Skeletal muscle tissue (tissue), 4 donors: Measurements from ENCODE around the gene EXOC7. TPM values are rescaled to one million over a fixed set of nuclear protein-coding genes. Genes with fewer than 3 reads are reported as not detected.
A peak's percentile ranks its signal among the peaks of the same experiment; 100 is the strongest.

ENCODE experiments used
- H3K27ac ChIP-seq: one replicate; pipeline ENCODE4 v1.7.0; 2013; ENCODE audit warnings: mild to moderate bottlenecking, low read depth, low read length, inconsistent platforms
- H3K27me3 ChIP-seq, 3 donors: one replicate each; pipeline ENCODE4 v1.7.0; 2013; ENCODE audit warnings: low read length in 3 of 3; ENCODE audit not compliant: control insufficient read depth in 3 of 3, insufficient read depth in 3 of 3
- H3K36me3 ChIP-seq, 3 donors: one replicate each; pipeline ENCODE4 v1.7.0; 2013; ENCODE audit warnings: low read length in 3 of 3; ENCODE audit not compliant: control insufficient read depth in 3 of 3, insufficient read depth in 3 of 3
- H3K4me1 ChIP-seq, 3 donors: one replicate each; pipeline ENCODE4 v1.7.0; 2013; ENCODE audit warnings: low read length in 3 of 3, mild to moderate bottlenecking in 3 of 3; ENCODE audit not compliant: control insufficient read depth in 3 of 3, insufficient read depth in 3 of 3
- H3K4me3 ChIP-seq, 3 donors: one replicate each; pipeline ENCODE4 v1.7.0; 2013; ENCODE audit warnings: low read length in 3 of 3
- H3K9ac ChIP-seq, 3 donors: one replicate each; pipeline ENCODE4 v1.7.0; 2013; ENCODE audit warnings: low read length in 3 of 3, mild to moderate bottlenecking in 3 of 3, moderate library complexity in 2 of 3, low read depth in 1 of 3
- H3K9me3 ChIP-seq, 3 donors: one replicate each; pipeline ENCODE4 v1.7.0; 2013; ENCODE audit warnings: low read length in 3 of 3; ENCODE audit not compliant: control insufficient read depth in 3 of 3
- total RNA-seq: library from RNA; depleted of rRNA; stranded (reverse); fragments of >200 nt; gene quantifications from one replicate; pipeline ENCODE4 v1.2.3, GENCODE V29; 2014
- donor health status: Osteomylitis.

Gene EXOC7
- total RNA-seq, 1 donor from 2014 or later: 54.8 TPM

GRCh38 chr17:76131692-76132573 is 28.3 kb upstream of the EXOC7 start:
- no peak overlapping the region for H3K4me3 ChIP-seq
- peaks cover 38 to 60% (median 44%) of the 10 kb centered on the region in 3 donors for H3K27me3 ChIP-seq
- no peak overlapping the region for H3K27ac ChIP-seq
- no peak overlapping the region for H3K9ac ChIP-seq
- no peaks in the 10 kb centered on the region for H3K9me3 ChIP-seq
- H3K36me3 ChIP-seq: no peaks in the 10 kb centered on the region
- H3K4me1 ChIP-seq: no peaks in the 10 kb centered on the region

DNA sequence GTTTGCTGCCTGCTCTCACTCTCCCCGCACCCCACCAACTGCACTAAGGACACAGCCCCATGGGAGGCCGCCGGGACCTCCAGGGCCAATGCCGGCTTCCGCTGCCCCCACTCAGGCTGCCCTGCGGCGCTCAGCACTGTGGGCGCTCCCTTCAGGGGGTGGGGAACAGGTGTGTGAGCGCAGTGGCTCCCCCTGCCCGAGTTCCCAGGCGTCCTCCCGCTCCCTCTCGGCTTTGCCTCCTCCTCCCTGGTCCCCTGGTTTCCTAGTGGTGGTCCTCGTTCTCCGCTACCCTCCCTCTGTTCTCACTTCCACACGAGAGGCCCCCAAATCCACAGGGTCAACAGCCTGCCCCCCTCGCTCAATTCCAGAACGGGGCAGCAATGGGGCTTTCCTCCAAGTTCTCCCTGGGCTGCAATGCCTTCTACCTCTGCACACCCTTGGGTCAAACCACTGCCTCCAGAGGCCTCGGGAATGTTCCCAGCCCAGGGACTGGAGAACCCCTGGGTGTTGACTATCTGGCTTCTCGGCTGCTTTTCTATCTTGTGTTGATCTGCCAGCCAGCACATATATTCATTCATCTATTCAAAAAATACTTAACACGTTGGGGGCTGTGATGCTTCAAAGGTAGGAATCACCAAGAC is 27.6 kb upstream of the EXOC7 start:
- no peak overlapping the region for H3K4me3 ChIP-seq
- H3K4me1 ChIP-seq: no peaks in the 10 kb centered on the region
- peaks cover 32 to 54% (median 38%) of the 10 kb centered on the region in 3 donors for H3K27me3 ChIP-seq
- H3K9me3 ChIP-seq: no peaks in the 10 kb centered on the region
- H3K27ac ChIP-seq: no peak overlapping the region
- no peak overlapping the region for H3K9ac ChIP-seq
- no peaks in the 10 kb centered on the region for H3K36me3 ChIP-seq

- Histone ChIP-seq H3K36me3 (no peaks in the 10 kb centered on the region), H3K4me1 (no peaks in the 10 kb centered on the region), H3K9ac (no peak overlapping the region), H3K9me3 (no peaks in the 10 kb centered on the region), H3K27ac (no peak overlapping the region), H3K4me3 (no peak overlapping the region), H3K27me3 (peaks cover 27 to 48% (median 32%) of the 10 kb centered on the region in 3 donors)
Observed at GRCh38 chr17:76130473-76130872, 26.9 kb upstream of the EXOC7 start.

GRCh38 chr17:76125922-76126321 is 22.3 kb upstream of the EXOC7 start:
- Histone ChIP-seq H3K9ac (no peak overlapping the region), H3K27ac (no peak overlapping the region), H3K9me3 (no peaks in the 10 kb centered on the region), H3K36me3 (no peaks in the 10 kb centered on the region), H3K27me3 (peaks cover 0 to 11% (median 2%) of the 10 kb centered on the region in 3 donors), H3K4me1 (peaks cover 3 to 5% (median 5%) of the 10 kb centered on the region in 3 donors), H3K4me3 (no peak overlapping the region)

- Histone ChIP-seq H3K27me3 (peaks cover 0 to 5% (median 0%) of the 10 kb centered on the region in 3 donors), H3K4me1 (peaks cover 3 to 5% (median 5%) of the 10 kb centered on the region in 3 donors), H3K4me3 (no peak overlapping the region), H3K9ac (no peak overlapping the region), H3K27ac (no peak overlapping the region), H3K9me3 (no peaks in the 10 kb centered on the region), H3K36me3 (no peaks in the 10 kb centered on the region)
Observed at GRCh38 chr17:76125391-76125675, 21.7 kb upstream of the EXOC7 start.

- H3K4me1 ChIP-seq: peaks cover 3 to 5% (median 5%) of the 10 kb centered on the region in 3 donors
- H3K36me3 ChIP-seq: no peaks in the 10 kb centered on the region
- no peak overlapping the region for H3K4me3 ChIP-seq
- H3K9me3 ChIP-seq: no peaks in the 10 kb centered on the region
- H3K9ac ChIP-seq: no peak overlapping the region
- no peak overlapping the region for H3K27ac ChIP-seq
- H3K27me3 ChIP-seq: no peaks in the 10 kb centered on the region
Observed at GRCh38 chr17:76124582-76125390, 21.2 kb upstream of the EXOC7 start.

DNA sequence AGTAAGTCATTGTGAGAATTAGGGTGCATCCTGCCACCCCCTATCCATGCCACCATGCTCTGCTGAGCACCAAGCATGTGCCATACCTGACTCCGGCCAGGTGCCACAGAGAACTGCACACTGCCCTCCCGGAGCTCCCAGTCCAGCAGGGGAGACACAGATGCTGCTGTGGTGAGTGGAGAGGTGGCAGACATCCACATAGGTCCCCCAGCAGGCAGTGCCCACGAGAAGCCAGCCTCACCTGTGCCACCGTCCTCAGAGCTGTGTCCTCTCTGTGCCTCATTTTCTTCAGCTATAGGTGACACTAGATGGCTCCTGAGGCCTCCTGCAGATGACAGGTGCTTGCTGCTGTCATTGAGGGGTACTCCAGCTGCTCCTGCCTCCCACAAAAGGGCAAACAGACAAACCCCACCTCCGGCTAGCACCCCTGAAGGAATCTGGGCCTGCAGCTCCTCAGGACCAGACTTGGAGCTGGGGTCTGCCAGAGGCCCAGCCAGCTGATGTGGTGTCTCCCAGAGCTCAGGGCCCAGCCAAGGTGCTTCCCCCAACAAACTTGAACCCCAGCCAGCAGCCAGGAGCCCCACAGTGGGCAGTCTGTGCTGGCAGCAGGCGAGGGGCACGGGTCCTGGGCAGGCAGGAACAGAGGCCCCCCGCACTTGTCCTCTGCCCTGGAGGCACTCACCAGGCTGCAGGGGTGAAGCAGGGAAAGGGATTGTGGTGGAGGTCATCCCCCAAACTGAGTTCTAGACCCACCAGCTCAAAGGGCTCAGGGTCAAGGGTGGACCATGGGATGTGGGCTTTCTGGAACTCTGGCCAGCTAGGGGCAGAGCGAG is 20.4 kb upstream of the EXOC7 start:
- H3K4me1 ChIP-seq: peaks cover 3 to 5% (median 5%) of the 10 kb centered on the region in 3 donors

DNA sequence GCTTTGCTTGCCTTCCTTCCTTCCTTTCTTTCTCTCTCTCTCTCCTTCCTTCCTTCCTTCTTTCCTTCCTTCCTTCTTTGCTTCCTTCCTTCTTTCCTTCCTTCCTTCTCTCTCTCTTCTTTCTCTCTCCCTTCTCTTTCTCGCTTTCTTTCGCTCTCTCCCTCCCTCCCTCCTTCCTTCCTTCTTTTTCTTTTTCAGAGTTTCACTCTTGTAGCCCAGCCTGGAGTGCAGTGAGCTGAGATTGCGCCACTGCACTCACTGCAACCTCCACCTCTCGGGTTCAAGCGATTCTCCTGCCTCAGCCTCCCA is 19.6 kb upstream of the EXOC7 start:
- Histone ChIP-seq H3K4me1 (peaks cover 3 to 5% (median 5%) of the 10 kb centered on the region in 3 donors), H3K36me3 (no peaks in the 10 kb centered on the region), H3K27ac (no peak overlapping the region), H3K4me3 (no peak overlapping the region), H3K9ac (no peak overlapping the region), H3K27me3 (no peaks in the 10 kb centered on the region), H3K9me3 (no peaks in the 10 kb centered on the region)

More for the DNA sequence above, 20.4 kb upstream of the EXOC7 start:
- no peaks in the 10 kb centered on the region for H3K27me3 ChIP-seq
- no peak overlapping the region for H3K27ac ChIP-seq
- H3K9ac ChIP-seq: no peak overlapping the region
- no peaks in the 10 kb centered on the region for H3K9me3 ChIP-seq
- H3K4me3 ChIP-seq: no peak overlapping the region
- no peaks in the 10 kb centered on the region for H3K36me3 ChIP-seq

DNA sequence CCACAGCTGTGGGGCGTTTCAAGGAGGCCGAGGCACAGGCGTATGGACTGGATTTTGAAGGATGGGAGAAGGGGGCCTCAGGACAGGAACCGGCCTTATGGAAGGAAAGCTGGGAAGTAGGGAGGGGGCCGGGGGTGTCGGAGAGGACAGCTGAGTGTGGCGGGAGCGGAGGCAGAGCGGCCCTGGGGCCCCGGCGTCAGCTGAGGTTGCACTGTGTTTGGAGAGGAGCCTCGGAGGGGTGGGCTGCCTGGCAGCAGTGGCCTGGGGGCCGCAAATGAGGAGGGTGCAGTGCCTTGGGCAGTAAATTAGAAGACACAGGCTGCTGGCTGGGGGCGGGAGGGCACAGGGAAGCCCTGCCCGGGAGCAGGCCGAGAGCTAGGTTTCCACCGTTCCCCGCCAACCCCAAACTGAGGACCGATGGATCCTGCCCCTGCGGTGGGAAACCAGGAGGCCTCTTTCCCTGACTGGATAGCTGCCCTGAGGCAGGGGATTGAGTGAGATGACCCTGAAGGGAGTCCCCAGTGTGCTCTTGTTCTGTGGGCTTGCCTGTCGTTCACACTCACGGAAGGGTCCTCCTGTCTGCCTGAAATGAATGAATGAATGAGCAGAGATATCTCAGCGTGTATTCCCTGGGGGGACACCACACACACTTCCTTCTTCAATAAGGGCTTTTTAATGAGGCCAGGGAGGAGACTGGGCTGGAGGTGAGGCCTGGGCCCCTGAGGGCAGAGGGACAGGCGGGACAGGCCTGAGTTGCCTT is 19.0 kb upstream of the EXOC7 start:
- no peak overlapping the region for H3K27ac ChIP-seq
- H3K4me3 ChIP-seq: no peak overlapping the region
- peaks cover 3 to 5% (median 5%) of the 10 kb centered on the region in 3 donors for H3K4me1 ChIP-seq
- no peaks in the 10 kb centered on the region for H3K27me3 ChIP-seq
- H3K9ac ChIP-seq: peak overlapping the region in 1 of 3 donors; percentile 75
- no peaks in the 10 kb centered on the region for H3K36me3 ChIP-seq
- H3K9me3 ChIP-seq: no peaks in the 10 kb centered on the region
